Measurements from ENCODE around the gene KCNE5.
"Not testable (repeated sequence)": the region's sequence is repeated elsewhere in the genome, so short reads cannot be mapped to it uniquely, and the experiment has no call there.

Gene KCNE5

DNA sequence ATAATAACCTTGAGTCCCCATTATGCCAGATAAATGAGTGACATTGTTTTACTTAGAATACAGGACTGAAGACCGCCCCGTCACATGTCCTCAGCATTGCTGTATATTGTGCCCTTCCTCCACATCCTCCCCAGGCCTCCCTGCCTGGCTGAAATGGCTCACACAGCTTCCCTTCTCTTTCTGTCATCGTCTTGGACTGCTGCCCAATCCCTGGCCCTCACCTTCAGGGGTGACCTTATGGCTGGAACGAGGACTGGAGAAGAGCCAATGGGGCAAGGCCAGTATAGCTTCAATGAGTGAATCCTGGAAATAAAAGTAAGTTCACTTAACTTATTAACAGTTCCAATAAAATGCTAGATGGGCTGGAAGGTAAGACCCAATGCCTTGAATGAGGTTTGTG, 2.7 kb downstream of the KCNE5 start:
- Histone ChIP-seq H3K4me1 (ENCODE audit: control insufficient read depth, insufficient read depth, low read length, poor library complexity, severe bottlenecking) (no peaks in the 10 kb centered on the region), H3K36me3 (ENCODE audit: control insufficient read depth, insufficient read depth, low read length) (no peaks in the 10 kb centered on the region), H3K9me3 (ENCODE audit: control insufficient read depth, low read length) (no peaks in the 10 kb centered on the region), H3K27ac (ENCODE audit: insufficient read depth, low read length, poor library complexity, severe bottlenecking) (no peak overlapping the region), H3K27me3 (replicated peaks; ENCODE audit: control insufficient read depth, insufficient read depth, low read length, poor library complexity, severe bottlenecking) (no peaks in the 10 kb centered on the region), H3K4me3 (ENCODE audit: insufficient read depth, low read depth, low read length, poor library complexity, severe bottlenecking) (no peak overlapping the region)
- DNase-seq = no peak

GRCh38 chrX:109619771-109620170, 5.2 kb downstream of the KCNE5 start:
- no peak overlapping the region for H3K4me3 ChIP-seq (ENCODE audit: insufficient read depth, low read depth, low read length, poor library complexity, severe bottlenecking)
- H3K27ac ChIP-seq (ENCODE audit: insufficient read depth, low read length, poor library complexity, severe bottlenecking) = no peak overlapping the region
- no peak for DNase-seq
- no peaks in the 10 kb centered on the region for H3K27me3 ChIP-seq (replicated peaks; ENCODE audit: control insufficient read depth, insufficient read depth, low read length, poor library complexity, severe bottlenecking)
- no peaks in the 10 kb centered on the region for H3K9me3 ChIP-seq (ENCODE audit: control insufficient read depth, low read length)
- no peaks in the 10 kb centered on the region for H3K4me1 ChIP-seq (ENCODE audit: control insufficient read depth, insufficient read depth, low read length, poor library complexity, severe bottlenecking)
- H3K36me3 ChIP-seq (ENCODE audit: control insufficient read depth, insufficient read depth, low read length) = no peaks in the 10 kb centered on the region

DNA sequence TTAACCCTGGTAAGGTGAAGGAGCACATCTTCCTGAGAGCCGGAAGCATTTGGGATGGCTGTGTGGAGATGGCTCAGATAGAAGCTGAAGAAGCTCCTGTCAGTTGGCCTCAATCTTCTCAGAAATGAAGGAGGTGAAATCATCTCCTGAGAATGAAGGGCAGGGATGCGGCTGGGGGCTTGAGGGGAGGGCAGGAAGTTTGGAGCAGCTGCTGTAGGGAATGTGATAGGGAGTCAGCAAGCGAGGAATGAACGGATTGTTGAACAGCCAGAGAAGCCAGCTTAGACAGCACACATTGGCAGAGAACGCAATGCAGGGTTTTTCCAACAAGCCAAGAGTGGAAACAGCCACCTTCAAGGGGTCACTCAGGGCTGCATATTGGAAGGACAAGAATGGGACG, 10.0 kb downstream of the KCNE5 start:
- H3K27ac ChIP-seq (ENCODE audit: insufficient read depth, low read length, poor library complexity, severe bottlenecking) = no peak overlapping the region
- no peaks in the 10 kb centered on the region for H3K4me1 ChIP-seq (ENCODE audit: control insufficient read depth, insufficient read depth, low read length, poor library complexity, severe bottlenecking)
- DNase-seq = no peak
- H3K4me3 ChIP-seq (ENCODE audit: insufficient read depth, low read depth, low read length, poor library complexity, severe bottlenecking) = no peak overlapping the region
- no peaks in the 10 kb centered on the region for H3K9me3 ChIP-seq (ENCODE audit: control insufficient read depth, low read length)
- H3K36me3 ChIP-seq (ENCODE audit: control insufficient read depth, insufficient read depth, low read length) = no peaks in the 10 kb centered on the region
- H3K27me3 ChIP-seq (replicated peaks; ENCODE audit: control insufficient read depth, insufficient read depth, low read length, poor library complexity, severe bottlenecking) = no peaks in the 10 kb centered on the region

- Histone ChIP-seq H3K27me3 (replicated peaks; ENCODE audit: control insufficient read depth, insufficient read depth, low read length, poor library complexity, severe bottlenecking) (peaks cover 3% of the 10 kb centered on the region), H3K36me3 (ENCODE audit: control insufficient read depth, insufficient read depth, low read length) (no peaks in the 10 kb centered on the region), H3K4me3 (ENCODE audit: insufficient read depth, low read depth, low read length, poor library complexity, severe bottlenecking) (no peak overlapping the region), H3K9me3 (ENCODE audit: control insufficient read depth, low read length) (no peaks in the 10 kb centered on the region), H3K4me1 (ENCODE audit: control insufficient read depth, insufficient read depth, low read length, poor library complexity, severe bottlenecking) (no peaks in the 10 kb centered on the region), H3K27ac (ENCODE audit: insufficient read depth, low read length, poor library complexity, severe bottlenecking) (no peak overlapping the region)
- no peak for DNase-seq
These were observed 23.5 kb downstream of the KCNE5 start for GRCh38 chrX:109601486-109601885.

DNA sequence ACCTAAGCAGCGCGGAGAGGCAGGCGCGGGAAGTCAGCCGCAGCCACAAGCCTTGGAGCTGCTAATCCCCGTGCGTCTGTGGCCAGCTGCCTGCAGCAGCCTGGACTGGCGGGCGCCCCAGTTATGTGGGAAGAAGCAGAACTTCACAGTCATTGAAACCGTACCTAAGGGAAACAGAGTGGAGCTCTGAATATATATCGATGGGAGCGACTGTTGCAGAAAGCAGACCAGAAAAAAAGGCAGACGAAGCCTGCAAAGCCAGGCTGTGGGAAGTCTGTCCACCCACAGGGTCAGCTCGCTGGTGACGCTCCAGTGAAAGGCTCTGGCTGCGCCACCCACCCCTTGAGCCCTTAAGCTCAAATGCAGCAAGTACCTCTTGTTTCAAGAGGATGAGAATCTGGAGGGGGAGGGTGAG, 24.7 kb downstream of the KCNE5 start:
- DNase-seq = no peak
- no peak overlapping the region for H3K4me3 ChIP-seq (ENCODE audit: insufficient read depth, low read depth, low read length, poor library complexity, severe bottlenecking)
- peaks cover 3% of the 10 kb centered on the region for H3K27me3 ChIP-seq (replicated peaks; ENCODE audit: control insufficient read depth, insufficient read depth, low read length, poor library complexity, severe bottlenecking)
- no peaks in the 10 kb centered on the region for H3K36me3 ChIP-seq (ENCODE audit: control insufficient read depth, insufficient read depth, low read length)
- no peak overlapping the region for H3K27ac ChIP-seq (ENCODE audit: insufficient read depth, low read length, poor library complexity, severe bottlenecking)
- H3K4me1 ChIP-seq (ENCODE audit: control insufficient read depth, insufficient read depth, low read length, poor library complexity, severe bottlenecking) = no peaks in the 10 kb centered on the region
- H3K9me3 ChIP-seq (ENCODE audit: control insufficient read depth, low read length) = no peaks in the 10 kb centered on the region

DNA sequence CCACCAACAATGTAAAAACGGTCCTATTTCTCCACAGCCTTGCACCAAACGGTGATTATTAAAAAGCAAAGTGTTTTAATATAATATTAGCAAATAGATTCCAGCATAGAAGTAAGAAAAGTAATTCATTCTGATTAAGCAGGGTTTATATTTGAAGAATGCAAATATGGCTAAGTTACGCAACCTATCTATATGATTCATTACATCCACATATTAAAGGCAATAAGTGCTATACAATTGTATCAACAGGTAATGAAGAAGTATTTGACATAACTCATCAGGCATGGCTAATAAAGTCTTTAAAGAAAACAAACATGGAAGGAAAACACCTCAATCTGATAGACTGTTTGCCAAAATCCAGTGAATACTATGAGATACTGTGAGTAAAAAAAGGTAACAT, 29.0 kb downstream of the KCNE5 start:
- H3K27me3 ChIP-seq (replicated peaks; ENCODE audit: control insufficient read depth, insufficient read depth, low read length, poor library complexity, severe bottlenecking) = no peaks in the 10 kb centered on the region
- H3K27ac ChIP-seq (ENCODE audit: insufficient read depth, low read length, poor library complexity, severe bottlenecking) = no peak overlapping the region
- H3K4me1 ChIP-seq (ENCODE audit: control insufficient read depth, insufficient read depth, low read length, poor library complexity, severe bottlenecking) = no peaks in the 10 kb centered on the region
- H3K36me3 ChIP-seq (ENCODE audit: control insufficient read depth, insufficient read depth, low read length) = no peaks in the 10 kb centered on the region
- H3K9me3 ChIP-seq (ENCODE audit: control insufficient read depth, low read length) = no peaks in the 10 kb centered on the region
- no peak overlapping the region for H3K4me3 ChIP-seq (ENCODE audit: insufficient read depth, low read depth, low read length, poor library complexity, severe bottlenecking)
- DNase-seq = no peak

- Histone ChIP-seq H3K4me1 (ENCODE audit: control insufficient read depth, insufficient read depth, low read length, poor library complexity, severe bottlenecking) (no peaks in the 10 kb centered on the region), H3K9me3 (ENCODE audit: control insufficient read depth, low read length) (no peaks in the 10 kb centered on the region), H3K4me3 (ENCODE audit: insufficient read depth, low read depth, low read length, poor library complexity, severe bottlenecking) (no peak overlapping the region), H3K36me3 (ENCODE audit: control insufficient read depth, insufficient read depth, low read length) (no peaks in the 10 kb centered on the region), H3K27ac (ENCODE audit: insufficient read depth, low read length, poor library complexity, severe bottlenecking) (no peak overlapping the region), H3K27me3 (replicated peaks; ENCODE audit: control insufficient read depth, insufficient read depth, low read length, poor library complexity, severe bottlenecking) (no peaks in the 10 kb centered on the region)
- no peak for DNase-seq
These were observed 34.8 kb downstream of the KCNE5 start for GRCh38 chrX:109590176-109590575.

DNA sequence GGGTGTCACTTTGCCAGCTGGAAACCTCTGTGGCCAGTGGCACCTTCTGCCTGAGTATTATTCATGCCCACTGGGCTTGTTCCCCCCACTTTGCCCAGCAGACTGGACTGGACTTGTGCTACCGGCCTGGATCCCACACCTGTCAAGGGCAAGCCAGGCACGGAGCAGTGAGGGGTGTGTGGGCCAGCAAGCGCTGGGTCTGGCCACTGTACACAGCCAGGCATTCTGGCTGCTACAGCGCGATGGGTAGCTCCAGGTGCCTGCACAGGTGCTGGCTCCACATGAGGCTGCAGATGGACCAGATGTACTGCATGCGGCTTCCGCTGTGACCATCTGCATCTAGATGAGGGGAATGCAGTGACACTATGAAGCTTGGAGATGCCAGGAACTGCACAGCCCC, 39.5 kb downstream of the KCNE5 start:
- no peaks in the 10 kb centered on the region for H3K36me3 ChIP-seq (ENCODE audit: control insufficient read depth, insufficient read depth, low read length)
- H3K27ac ChIP-seq (ENCODE audit: insufficient read depth, low read length, poor library complexity, severe bottlenecking) = no peak overlapping the region
- H3K27me3 ChIP-seq (replicated peaks; ENCODE audit: control insufficient read depth, insufficient read depth, low read length, poor library complexity, severe bottlenecking) = peaks cover 3% of the 10 kb centered on the region
- no peaks in the 10 kb centered on the region for H3K4me1 ChIP-seq (ENCODE audit: control insufficient read depth, insufficient read depth, low read length, poor library complexity, severe bottlenecking)
- no peak overlapping the region for H3K4me3 ChIP-seq (ENCODE audit: insufficient read depth, low read depth, low read length, poor library complexity, severe bottlenecking)
- H3K9me3 ChIP-seq (ENCODE audit: control insufficient read depth, low read length) = no peaks in the 10 kb centered on the region
- no peak for DNase-seq

DNA sequence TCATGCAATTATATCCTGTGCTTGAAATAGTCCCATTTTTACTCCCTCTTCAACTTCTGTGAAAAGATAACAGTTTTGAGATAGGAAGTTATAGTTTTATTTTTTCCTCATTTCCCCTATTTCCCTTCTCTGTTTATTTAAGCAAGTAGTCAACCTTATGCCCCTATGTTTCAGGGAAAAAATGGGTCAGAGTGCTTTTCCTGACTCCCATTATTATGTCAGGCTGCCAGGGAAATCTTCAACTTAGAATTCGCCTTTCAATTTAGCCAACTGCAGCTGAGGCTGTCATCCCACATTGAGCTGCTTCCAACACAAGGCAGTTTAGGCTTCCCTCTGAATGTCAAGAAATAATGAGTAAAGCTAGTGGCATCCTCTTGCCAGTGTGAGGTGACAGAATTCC, 46.1 kb downstream of the KCNE5 start:
- no peaks in the 10 kb centered on the region for H3K9me3 ChIP-seq (ENCODE audit: control insufficient read depth, low read length)
- DNase-seq = no peak
- H3K27me3 ChIP-seq (replicated peaks; ENCODE audit: control insufficient read depth, insufficient read depth, low read length, poor library complexity, severe bottlenecking) = peaks cover 3% of the 10 kb centered on the region
- H3K4me3 ChIP-seq (ENCODE audit: insufficient read depth, low read depth, low read length, poor library complexity, severe bottlenecking) = no peak overlapping the region
- H3K36me3 ChIP-seq (ENCODE audit: control insufficient read depth, insufficient read depth, low read length) = no peaks in the 10 kb centered on the region
- no peak overlapping the region for H3K27ac ChIP-seq (ENCODE audit: insufficient read depth, low read length, poor library complexity, severe bottlenecking)
- H3K4me1 ChIP-seq (ENCODE audit: control insufficient read depth, insufficient read depth, low read length, poor library complexity, severe bottlenecking) = no peaks in the 10 kb centered on the region

DNA sequence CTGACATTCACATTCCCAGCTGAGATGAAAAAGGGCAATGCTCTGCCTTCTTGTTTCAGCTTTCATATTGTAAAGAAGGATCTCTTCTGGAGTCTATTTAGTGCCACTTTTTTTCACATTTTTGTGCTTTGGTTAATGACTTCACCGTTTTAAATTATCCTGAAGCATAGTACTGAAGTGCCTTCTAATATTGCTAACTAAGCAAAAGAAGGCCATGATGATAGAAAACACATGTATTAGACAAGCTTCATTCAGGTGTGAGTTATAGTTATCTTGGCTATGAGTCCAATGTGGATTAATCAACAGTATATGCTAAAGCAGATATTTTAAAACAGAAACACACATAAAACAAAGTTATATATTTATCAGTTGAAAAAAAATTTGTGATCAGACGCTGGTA, 47.9 kb downstream of the KCNE5 start:
- H3K36me3 ChIP-seq (ENCODE audit: control insufficient read depth, insufficient read depth, low read length) = no peaks in the 10 kb centered on the region
- H3K27me3 ChIP-seq (replicated peaks; ENCODE audit: control insufficient read depth, insufficient read depth, low read length, poor library complexity, severe bottlenecking) = no peaks in the 10 kb centered on the region
- no peak for DNase-seq
- no peaks in the 10 kb centered on the region for H3K4me1 ChIP-seq (ENCODE audit: control insufficient read depth, insufficient read depth, low read length, poor library complexity, severe bottlenecking)
- H3K4me3 ChIP-seq (ENCODE audit: insufficient read depth, low read depth, low read length, poor library complexity, severe bottlenecking) = no peak overlapping the region
- no peaks in the 10 kb centered on the region for H3K9me3 ChIP-seq (ENCODE audit: control insufficient read depth, low read length)
- H3K27ac ChIP-seq (ENCODE audit: insufficient read depth, low read length, poor library complexity, severe bottlenecking) = no peak overlapping the region

DNA sequence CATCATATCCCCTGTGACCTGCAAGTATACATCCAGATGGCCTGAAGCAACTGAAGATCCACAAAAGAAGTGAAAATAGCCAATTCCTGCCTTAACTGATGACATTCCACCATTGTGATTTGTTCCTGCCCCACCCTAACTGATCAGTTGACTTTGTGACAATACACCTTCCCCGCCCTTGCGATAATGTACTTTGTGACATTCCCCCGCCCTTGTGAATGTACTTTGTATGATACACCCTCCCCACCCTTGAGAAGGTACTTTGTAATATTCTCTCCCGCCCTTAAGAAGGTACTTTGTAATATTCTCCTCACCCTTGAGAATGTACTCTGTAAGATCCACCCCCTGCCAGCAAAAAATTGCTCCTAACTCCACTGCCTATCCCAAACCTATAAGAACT, 48.9 kb downstream of the KCNE5 start:
- not testable (repeated sequence) for H3K4me1 ChIP-seq (ENCODE audit: control insufficient read depth, insufficient read depth, low read length, poor library complexity, severe bottlenecking); DNase-seq; H3K27ac ChIP-seq (ENCODE audit: insufficient read depth, low read length, poor library complexity, severe bottlenecking); H3K36me3 ChIP-seq (ENCODE audit: control insufficient read depth, insufficient read depth, low read length); H3K9me3 ChIP-seq (ENCODE audit: control insufficient read depth, low read length); H3K4me3 ChIP-seq (ENCODE audit: insufficient read depth, low read depth, low read length, poor library complexity, severe bottlenecking); H3K27me3 ChIP-seq (replicated peaks; ENCODE audit: control insufficient read depth, insufficient read depth, low read length, poor library complexity, severe bottlenecking)

Measured in effector memory CD4-positive, alpha-beta T cell (primary cell).